ENCODE data around the gene INKA2.

INKA2 gene

GRCh38 chr1:111731956-111732355, 7.2 kb downstream of the INKA2 start:
- DNase-seq: no peak

- no peak for DNase-seq
These were observed 8.5 kb downstream of the INKA2 start for GRCh38 chr1:111730706-111731105.

DNA sequence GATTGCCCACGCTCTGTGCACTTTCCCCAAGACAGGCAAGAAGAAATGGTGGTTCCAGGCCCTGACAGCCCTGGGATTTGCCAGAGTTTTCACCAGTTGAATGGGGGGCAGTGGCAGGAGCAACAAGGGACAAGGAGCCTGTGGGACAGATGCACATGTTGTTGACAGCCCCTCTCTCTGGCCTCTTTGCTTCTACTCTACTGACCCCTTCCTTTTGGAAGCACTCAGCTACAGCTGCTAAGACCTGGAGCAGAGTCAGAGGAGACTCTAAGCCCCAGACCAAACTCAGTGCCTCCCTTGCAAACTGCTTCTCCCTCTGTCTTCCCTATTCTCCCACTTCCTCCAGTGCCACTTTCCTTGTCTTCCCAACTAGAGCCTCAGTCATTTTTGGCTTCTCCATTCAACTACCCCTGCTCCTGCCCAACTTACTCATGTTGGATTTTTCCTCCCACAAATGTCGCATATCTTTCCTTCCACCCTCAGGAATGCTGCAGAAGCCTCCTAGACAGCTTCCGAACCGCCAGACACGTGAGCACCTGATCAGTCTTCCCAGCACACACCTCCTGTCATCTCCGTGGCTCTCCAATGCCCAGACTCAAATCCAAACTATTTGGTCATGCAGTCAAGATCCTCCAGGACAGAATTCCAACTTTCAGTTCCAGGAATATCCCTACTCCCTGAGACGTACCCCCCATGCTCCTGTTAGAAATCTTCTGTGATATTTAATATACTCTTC, 9.1 kb downstream of the INKA2 start:
- DNase-seq: no peak

DNA sequence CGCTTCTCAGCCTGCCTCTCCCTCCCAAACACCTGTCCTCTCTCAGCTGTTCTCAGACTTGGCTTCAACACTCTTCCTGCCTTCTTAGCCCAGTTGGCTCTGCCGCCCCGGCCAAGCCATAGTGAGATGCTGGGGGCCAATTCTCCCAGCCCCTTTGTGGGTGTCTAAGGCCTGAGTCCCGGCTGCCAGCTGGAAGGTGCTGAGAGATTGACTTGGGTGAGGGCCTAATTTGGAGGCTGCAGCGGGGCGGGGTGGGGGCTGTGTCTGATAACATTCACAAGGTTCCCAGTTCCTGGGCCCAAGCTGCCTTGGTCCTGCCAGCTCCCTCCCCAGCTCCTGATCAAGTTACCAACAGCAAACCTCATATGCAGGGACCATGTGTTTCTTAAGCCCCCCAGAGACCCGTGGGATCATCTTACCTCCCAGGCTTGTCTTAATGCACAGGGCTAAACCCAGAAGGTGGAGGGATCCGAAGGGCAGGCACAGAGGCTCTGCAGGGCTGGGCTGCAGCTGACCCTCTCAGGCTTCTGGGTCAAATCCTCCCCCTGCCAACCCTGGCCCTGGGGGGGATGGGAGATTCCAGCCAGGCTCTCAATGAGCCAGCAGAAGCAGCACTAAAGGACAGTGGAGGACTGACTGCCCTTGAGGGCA, 9.8 kb downstream of the INKA2 start:
- no peak for DNase-seq

GRCh38 chr1:111727056-111727455, 12.1 kb downstream of the INKA2 start:
- DNase-seq: no peak

DNA sequence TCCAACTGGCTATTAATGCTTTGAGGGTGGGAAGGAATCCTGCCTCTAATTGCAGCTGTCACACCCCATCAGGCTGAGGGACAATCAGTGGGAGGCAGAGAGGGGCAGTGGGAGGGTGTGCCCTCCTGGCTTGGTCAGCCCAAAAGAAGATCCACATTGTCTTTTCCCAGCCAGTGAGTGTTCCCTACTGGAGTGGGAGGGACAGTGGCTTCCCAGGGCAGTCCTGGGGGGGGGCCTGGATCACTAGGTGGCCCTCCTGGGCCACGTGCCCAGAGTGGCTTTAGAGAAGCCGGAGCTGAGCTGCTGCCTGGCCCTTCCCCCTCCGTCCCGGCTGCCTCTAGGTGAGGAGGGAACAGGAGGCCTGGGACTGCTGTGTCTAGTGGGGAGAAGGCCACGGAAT, 14.0 kb downstream of the INKA2 start:
- DNase-seq: no peak

- no peak for DNase-seq
These were observed 15.3 kb downstream of the INKA2 start for GRCh38 chr1:111723871-111724270.

- no peak for DNase-seq
These were observed 15.9 kb downstream of the INKA2 start for GRCh38 chr1:111723091-111723806.

GRCh38 chr1:111720977-111721786, 18.0 kb downstream of the INKA2 start:
- DNase-seq: no peak

- no peak for DNase-seq
These were observed 18.8 kb downstream of the INKA2 start for GRCh38 chr1:111720274-111720976.

DNA sequence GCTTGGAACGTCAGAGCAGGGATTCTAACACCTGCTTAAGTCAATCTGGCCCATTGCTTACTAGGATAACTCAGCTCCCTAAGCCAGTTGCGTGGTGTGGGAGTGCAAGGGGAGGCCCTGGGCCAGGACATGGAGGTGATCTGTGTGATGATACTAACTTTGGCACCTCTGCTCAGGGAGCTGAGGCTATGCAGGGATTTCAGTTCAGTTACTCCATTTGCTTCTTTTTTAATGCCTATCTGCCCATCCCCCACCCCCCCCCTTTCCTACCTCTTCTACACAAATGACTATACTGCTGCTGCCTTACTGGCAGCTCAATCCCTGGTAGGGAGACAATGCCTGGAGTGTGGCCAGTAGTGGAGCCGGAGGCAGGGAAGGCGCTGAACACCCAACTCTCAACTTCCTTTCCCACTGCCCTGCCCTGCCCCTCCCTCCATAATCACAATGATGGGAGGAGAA, 19.5 kb downstream of the INKA2 start:
- DNase-seq: no peak

DNA sequence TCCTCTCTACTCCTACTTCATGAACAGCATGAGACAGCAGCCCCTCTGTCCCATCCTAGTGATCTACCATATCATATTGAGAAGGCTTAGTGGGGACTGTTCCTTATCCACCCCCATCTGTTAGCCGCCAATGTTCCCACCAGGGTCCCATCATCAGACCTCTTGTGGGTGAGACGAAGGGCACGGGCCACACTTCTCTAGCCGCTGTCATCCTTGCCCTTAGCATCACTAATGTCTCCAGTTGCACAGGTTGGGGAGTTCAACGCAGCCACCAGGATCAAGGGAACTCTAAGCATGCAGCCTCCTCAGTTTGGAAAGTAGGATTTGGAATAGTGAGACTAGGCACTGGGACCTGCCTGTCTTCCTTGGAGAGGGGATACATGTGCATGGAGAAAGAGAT, 20.1 kb downstream of the INKA2 start:
- no peak for DNase-seq

- no peak for DNase-seq
These were observed 21.7 kb downstream of the INKA2 start for GRCh38 chr1:111717450-111717849.

DNA sequence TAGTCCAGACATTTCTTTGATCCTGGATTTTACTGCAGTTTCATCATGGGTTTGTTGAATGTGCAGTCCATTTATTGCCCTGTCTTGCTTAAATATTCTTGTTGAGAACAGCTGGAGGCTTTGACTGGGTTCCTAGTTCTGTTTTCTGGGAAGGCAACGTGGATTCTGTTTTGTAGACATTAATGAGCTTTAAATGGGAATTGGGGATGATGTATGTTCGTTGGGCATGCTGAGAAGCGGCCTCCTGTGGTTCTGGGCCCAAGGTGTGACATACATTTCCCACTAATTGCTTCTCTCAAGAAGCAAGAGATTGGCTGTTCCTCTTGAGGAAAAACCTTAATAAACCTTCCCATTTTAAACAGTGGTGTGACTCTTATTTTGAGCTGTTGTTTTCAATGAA, 22.9 kb downstream of the INKA2 start:
- DNase-seq: no peak

DNA sequence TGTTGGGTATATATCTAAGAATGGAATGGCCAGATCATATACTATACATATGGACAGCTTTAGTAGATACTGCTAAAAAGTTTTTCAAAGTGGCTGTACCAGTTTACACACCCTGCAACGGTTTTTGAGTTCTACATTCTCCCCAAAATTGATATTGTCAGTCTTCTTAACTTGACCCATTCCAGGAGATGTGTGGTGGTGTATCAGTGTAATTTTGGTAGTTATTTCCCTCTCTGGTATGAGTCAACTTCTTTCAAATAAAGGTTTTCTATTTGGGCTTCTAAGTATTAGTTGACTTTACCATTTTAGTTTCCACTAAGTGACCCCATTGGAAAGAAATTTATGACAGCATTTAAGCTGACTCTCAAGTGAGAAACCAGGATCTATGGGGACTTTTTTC, 29.2 kb downstream of the INKA2 start:
- DNase-seq: no peak

- no peak for DNase-seq
These were observed 31.3 kb downstream of the INKA2 start for GRCh38 chr1:111707906-111708305.

GRCh38 chr1:111706921-111707320, 32.3 kb downstream of the INKA2 start:
- DNase-seq: no peak

DNA sequence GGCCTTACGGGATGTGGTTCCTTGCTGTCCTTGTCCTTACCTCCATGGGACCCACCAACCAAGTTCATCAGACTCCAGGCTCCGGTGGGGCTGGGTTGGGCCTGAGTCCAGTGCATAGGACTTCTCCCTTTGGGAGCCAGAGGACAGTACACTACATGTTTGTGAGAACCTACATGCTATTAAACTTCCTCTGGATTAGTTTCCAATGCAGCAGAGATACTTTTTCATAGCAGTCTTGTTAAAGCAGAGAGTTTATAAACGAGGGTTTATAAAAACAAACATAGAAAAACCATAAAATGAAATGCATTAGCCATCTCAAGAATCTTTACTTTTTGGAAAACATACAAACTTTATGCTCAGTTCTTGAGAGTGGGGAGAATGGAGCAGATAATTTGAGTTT, 33.4 kb downstream of the INKA2 start:
- no peak for DNase-seq

DNA sequence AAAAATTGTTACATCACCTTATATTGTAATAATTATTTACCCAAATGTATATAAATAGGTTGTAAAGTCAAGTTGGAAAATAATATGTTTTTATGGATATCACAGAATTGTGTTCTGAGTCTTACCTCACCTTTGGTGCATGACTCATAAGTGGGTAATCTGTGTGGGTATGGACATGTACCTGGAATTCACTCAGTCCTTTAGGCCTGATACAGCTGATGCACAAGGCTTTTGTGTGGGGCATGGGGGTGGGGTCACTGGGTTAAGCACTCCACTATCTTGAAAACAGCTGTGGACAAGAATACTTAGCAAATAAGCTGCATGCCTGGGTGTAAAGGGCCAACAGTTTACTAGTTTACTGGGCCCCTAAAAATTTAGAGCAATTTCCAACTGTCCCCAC, 34.4 kb downstream of the INKA2 start:
- no peak for DNase-seq

- no peak for DNase-seq
These were observed 35.0 kb downstream of the INKA2 start for GRCh38 chr1:111704240-111704639.

DNA sequence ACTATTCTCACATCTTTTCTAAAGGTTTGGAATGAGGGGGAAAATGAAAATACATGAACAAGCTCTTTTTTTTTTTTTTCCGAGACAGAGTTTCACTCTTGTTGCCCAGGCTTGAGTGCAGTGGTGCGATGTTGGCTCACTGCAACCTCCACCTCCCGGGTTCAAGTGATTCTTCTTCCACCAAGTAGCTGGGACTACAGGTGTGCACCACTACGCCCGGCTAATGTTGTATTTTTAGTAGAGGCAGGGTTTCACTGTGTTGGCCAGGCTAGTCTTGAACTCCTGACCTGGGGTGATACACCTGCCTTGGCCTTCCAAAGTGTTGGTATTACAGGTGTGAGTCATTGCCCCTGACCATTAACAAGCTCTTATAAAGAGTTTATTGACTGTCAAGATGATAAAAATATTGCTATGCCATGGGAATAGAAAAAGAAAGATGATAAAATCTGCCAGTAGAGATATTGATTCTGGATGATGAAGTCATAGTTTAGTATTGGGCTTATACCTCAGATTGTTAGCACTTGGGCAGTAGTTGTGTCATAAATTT, 36.6 kb downstream of the INKA2 start:
- DNase-seq: no peak

- no peak for DNase-seq
These were observed 39.9 kb downstream of the INKA2 start for GRCh38 chr1:111699268-111699667.

Measured in NCI-H1694 treated with DMSO at 0.1 percent for 48 hours (cell line).